ENCODE measurements around the gene DCX. TPM values are rescaled to one million over a fixed set of nuclear protein-coding genes. Genes with fewer than 3 reads are reported as not detected.

DCX gene
- total RNA-seq, 2 donors from 2014 or later, result not detected

GRCh38 chrX:111257733-111258132, 154.3 kb downstream of the DCX start:
- no peak for DNase-seq
- peak in 1 of 2 donors; percentile 38 for ATAC-seq

GRCh38 chrX:111254896-111255693, 156.9 kb downstream of the DCX start:
- DNase-seq, result no peak
- no peak for ATAC-seq
- intact Hi-C loops (cut with DNase I), result no loop called here

More at GRCh38 chrX:111257733-111258132, 154.3 kb downstream of the DCX start:
- intact Hi-C loops (cut with DNase I), result no loop called here

DNA sequence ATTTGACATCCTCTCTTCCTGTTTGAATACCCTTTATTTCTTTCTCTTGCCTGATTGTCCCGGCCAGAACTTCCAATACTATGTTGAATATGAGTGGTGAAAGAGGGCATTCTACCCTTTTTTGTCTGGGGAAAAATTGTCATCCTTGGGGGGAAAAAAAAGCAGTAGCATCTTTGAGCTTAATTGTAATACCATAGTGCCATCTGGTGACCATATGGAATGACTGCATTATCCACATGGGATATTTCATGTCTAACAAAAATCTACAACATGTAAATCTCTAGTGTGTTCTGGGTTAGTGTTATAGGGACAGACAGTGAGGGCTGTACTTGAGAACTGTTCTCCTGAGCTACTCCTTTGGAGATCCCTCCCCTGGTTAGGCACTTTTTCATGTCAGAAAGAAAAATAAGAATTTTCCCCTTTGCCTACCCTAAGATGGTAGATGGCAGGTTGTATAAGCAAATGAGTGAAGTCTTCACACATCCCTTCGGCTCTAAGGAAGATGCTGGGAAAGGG, 167.7 kb downstream of the DCX start:
- no peak for ATAC-seq
- DNase-seq, result no peak
- intact Hi-C loops (cut with DNase I), result no loop called here

Other genes starting within 250 kb of the DCX start
- gene CAPN6, start 141.7 kb downstream of the DCX start, total RNA-seq, result under 1 TPM; 0.09 to 0.18 TPM
- gene SERTM2, start 99.5 kb upstream of the DCX start, total RNA-seq, result not detected

Measured in left cardiac atrium (tissue), 4 donors.